Neuron (in vitro differentiated cells): Measurements from ENCODE around the gene MRPL21.

Experiments
- H2AFZ ChIP-seq: one replicate; pipeline ENCODE4 v1.6.1; 2013; ENCODE audit warnings: low read depth, mild to moderate bottlenecking, inconsistent platforms, low read length, moderate library complexity
- H3K27me3 ChIP-seq: one replicate; pipeline ENCODE4 v1.6.1; 2013; ENCODE audit warnings: low read length; ENCODE audit not compliant: insufficient read depth
- H3K36me3 ChIP-seq: one replicate; pipeline ENCODE4 v1.6.1; 2013; ENCODE audit warnings: low read length; ENCODE audit not compliant: insufficient read depth
- H3K4me1 ChIP-seq: one replicate; pipeline ENCODE4 v1.6.1; 2013; ENCODE audit warnings: low read length; ENCODE audit not compliant: insufficient read depth
- H3K4me3 ChIP-seq: 2 replicates; pipeline ENCODE4 v1.5.1; 2013; ENCODE audit warnings: mild to moderate bottlenecking, low read length, moderate library complexity
- H3K9me3 ChIP-seq: one replicate; pipeline ENCODE4 v1.6.1; 2013; ENCODE audit warnings: low read length

MRPL21 gene

GRCh38 chr11:68932358-68932757, 28.7 kb upstream of the MRPL21 start:
- Histone ChIP-seq H2AFZ (no peak overlapping the region), H3K4me3 (no peak overlapping the region), H3K9me3 (no peaks in the 10 kb centered on the region), H3K4me1 (no peaks in the 10 kb centered on the region), H3K27me3 (no peaks in the 10 kb centered on the region), H3K36me3 (peaks cover 79% of the 10 kb centered on the region)

- Histone ChIP-seq H3K36me3 (peaks cover 76% of the 10 kb centered on the region), H2AFZ (no peak overlapping the region)
Measured at GRCh38 chr11:68931911-68932310, 28.3 kb upstream of the MRPL21 start.

GRCh38 chr11:68930991-68931855, 27.6 kb upstream of the MRPL21 start:
- H3K36me3 ChIP-seq: peaks cover 71% of the 10 kb centered on the region

More at GRCh38 chr11:68931911-68932310, 28.3 kb upstream of the MRPL21 start:
- H3K4me1 ChIP-seq: no peaks in the 10 kb centered on the region
- H3K27me3 ChIP-seq: no peaks in the 10 kb centered on the region
- peaks cover under 1% of the 10 kb centered on the region for H3K9me3 ChIP-seq
- H3K4me3 ChIP-seq: no peak overlapping the region

DNA sequence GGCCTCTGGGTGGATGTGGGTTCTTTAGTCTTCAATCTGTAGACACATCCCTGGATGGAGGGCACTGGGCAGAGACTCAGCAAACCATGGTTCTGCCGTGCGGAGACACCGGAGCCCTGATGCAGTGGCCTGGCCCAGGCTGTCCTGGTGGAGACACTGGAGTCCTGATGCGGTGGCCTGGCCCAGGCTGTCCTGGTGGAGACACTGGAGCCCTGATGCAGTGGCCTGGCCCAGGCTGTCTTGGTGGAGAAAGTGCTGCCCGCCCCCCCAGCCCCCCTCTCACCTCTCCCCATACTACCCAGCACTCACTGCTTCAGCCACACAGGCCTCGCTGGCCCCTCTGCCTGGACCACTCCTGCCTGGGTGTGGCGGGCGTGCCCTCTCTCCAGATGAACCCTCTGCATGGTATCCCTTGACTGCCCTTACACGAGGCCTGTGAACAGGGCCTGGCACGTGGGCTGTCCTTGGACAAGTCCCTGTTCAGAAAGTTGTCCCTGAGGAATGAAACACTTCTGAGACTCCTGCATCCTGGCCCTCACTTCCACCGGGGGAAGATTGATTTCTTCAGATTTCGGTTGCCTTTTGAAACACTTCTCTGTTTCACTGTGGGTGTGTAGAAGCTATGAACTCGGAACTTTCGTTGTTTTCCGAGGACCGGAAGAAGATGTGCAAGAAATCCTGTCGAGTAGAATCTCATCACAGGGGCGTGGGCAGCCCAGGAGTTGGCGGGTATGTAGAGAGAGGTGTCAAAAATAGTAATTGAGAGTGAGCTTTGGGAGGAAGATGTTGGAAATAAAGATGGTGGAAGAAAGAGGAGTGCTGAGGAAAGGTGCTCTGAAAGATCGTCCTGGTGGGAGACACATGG, 26.3 kb upstream of the MRPL21 start:
- Histone ChIP-seq H3K9me3 (peaks cover 10% of the 10 kb centered on the region), H2AFZ (no peak overlapping the region), H3K4me1 (no peaks in the 10 kb centered on the region), H3K27me3 (no peaks in the 10 kb centered on the region), H3K36me3 (peaks cover 65% of the 10 kb centered on the region), H3K4me3 (no peak overlapping the region)

More at GRCh38 chr11:68930991-68931855, 27.6 kb upstream of the MRPL21 start:
- Histone ChIP-seq H2AFZ (no peak overlapping the region), H3K27me3 (no peaks in the 10 kb centered on the region), H3K4me3 (no peak overlapping the region), H3K9me3 (peaks cover 3% of the 10 kb centered on the region), H3K4me1 (no peaks in the 10 kb centered on the region)

DNA sequence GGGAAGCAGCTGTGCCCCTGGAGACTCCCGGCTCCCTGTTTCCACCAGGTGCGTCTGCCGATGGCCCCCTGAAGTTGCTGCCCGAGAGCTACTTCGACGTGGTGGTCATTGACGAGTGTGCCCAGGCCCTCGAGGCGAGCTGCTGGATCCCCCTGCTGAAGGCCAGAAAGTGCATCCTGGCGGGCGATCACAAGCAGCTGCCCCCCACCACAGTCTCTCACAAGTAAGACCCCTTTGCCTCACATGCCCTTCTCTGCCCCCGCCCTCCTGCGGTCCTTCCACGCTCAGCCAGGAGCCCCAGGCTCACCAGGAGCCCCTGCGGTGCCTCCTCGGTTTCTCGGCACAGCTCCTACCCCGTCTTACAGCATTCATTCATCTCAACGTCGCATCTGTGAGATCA, 25.5 kb upstream of the MRPL21 start:
- peaks cover 65% of the 10 kb centered on the region for H3K36me3 ChIP-seq
- no peaks in the 10 kb centered on the region for H3K27me3 ChIP-seq
- no peak overlapping the region for H3K4me3 ChIP-seq

DNA sequence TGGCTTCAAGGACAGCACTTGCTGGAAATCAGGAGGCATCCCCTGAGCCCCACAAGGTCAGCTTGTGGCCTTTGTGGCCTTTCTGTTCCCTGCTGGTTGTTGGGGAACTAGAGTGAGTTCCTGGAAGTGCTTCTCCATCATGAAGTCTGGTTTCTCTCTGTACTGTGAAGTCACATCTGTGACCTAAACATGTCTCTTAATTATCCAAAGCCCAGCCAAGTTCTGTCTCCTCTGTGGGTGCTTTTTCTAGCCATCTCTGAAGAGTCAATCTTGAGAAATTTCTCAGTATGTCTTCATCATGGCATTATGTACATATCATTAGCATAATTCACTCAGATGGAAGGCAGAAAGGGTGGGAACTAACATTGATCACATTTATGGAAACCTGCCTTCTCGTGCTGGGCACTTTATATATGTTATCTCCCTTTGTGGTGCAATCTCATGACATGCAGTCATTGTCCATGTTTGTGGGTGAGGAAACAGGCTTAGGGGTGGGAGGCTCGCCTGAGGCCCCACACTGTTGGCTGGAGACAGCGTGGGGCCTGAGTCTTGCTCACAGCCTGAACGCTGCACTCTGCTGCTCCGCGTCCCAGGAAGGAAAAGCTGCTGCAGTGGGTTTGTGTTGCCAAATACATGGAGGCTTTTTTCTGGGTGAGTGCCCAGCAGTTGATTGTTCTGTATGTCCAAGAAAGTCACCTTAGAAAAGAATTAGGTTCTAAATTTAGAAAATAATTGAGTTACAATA, 24.7 kb upstream of the MRPL21 start:
- peaks cover 64% of the 10 kb centered on the region for H3K36me3 ChIP-seq
- H3K4me3 ChIP-seq: no peak overlapping the region
- H2AFZ ChIP-seq: no peak overlapping the region
- no peaks in the 10 kb centered on the region for H3K4me1 ChIP-seq
- H3K27me3 ChIP-seq: no peaks in the 10 kb centered on the region
- peaks cover 22% of the 10 kb centered on the region for H3K9me3 ChIP-seq

More for the DNA sequence above, 25.5 kb upstream of the MRPL21 start:
- H3K9me3 ChIP-seq: peaks cover 16% of the 10 kb centered on the region
- H2AFZ ChIP-seq: no peak overlapping the region
- H3K4me1 ChIP-seq: no peaks in the 10 kb centered on the region

GRCh38 chr11:68927280-68928135, 23.9 kb upstream of the MRPL21 start:
- peaks cover 22% of the 10 kb centered on the region for H3K9me3 ChIP-seq
- peaks cover 66% of the 10 kb centered on the region for H3K36me3 ChIP-seq
- H2AFZ ChIP-seq: no peak overlapping the region
- H3K4me1 ChIP-seq: no peaks in the 10 kb centered on the region
- no peak overlapping the region for H3K4me3 ChIP-seq
- no peaks in the 10 kb centered on the region for H3K27me3 ChIP-seq

GRCh38 chr11:68925611-68926010, 22.0 kb upstream of the MRPL21 start:
- H3K9me3 ChIP-seq: peaks cover 22% of the 10 kb centered on the region
- H3K4me3 ChIP-seq: no peak overlapping the region
- peaks cover 68% of the 10 kb centered on the region for H3K36me3 ChIP-seq
- H2AFZ ChIP-seq: no peak overlapping the region
- H3K27me3 ChIP-seq: no peaks in the 10 kb centered on the region
- H3K4me1 ChIP-seq: no peaks in the 10 kb centered on the region

- Histone ChIP-seq H3K27me3 (no peaks in the 10 kb centered on the region), H3K36me3 (peaks cover 67% of the 10 kb centered on the region)
Measured at GRCh38 chr11:68924073-68924925, 20.7 kb upstream of the MRPL21 start.

DNA sequence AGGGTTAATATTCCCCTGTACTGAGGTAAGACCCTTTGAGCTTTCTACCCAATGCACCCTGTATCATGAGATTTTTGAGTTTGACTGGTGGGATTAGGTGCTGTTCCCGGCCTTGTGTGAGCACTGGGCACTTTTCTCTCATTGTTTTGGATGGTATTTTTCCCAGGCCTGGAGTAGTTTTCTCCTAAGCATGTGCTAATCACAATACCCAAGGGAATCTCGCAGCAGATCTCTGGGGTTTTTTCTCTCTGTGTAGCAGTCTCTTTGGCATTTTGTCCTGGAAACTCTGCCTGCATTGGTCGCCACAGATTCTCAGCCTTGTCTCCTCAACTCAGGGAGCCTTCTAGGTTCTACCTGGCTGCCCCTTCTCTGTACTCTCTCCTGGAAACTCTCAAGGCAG, 20.0 kb upstream of the MRPL21 start:
- H3K9me3 ChIP-seq: peaks cover 22% of the 10 kb centered on the region
- no peak overlapping the region for H2AFZ ChIP-seq
- no peaks in the 10 kb centered on the region for H3K4me1 ChIP-seq
- H3K36me3 ChIP-seq: peaks cover 67% of the 10 kb centered on the region
- no peak overlapping the region for H3K4me3 ChIP-seq
- no peaks in the 10 kb centered on the region for H3K27me3 ChIP-seq

More at GRCh38 chr11:68924073-68924925, 20.7 kb upstream of the MRPL21 start:
- no peak overlapping the region for H3K4me3 ChIP-seq
- no peak overlapping the region for H2AFZ ChIP-seq
- no peaks in the 10 kb centered on the region for H3K4me1 ChIP-seq
- H3K9me3 ChIP-seq: peaks cover 22% of the 10 kb centered on the region

- H3K4me3 ChIP-seq: no peak overlapping the region
- H2AFZ ChIP-seq: no peak overlapping the region
- peaks cover 76% of the 10 kb centered on the region for H3K36me3 ChIP-seq
- H3K4me1 ChIP-seq: no peaks in the 10 kb centered on the region
- H3K9me3 ChIP-seq: no peaks in the 10 kb centered on the region
- H3K27me3 ChIP-seq: no peaks in the 10 kb centered on the region
Measured at GRCh38 chr11:68916439-68916838, 12.8 kb upstream of the MRPL21 start.
